ENCODE results near the gene NTM.

Gene NTM

GRCh38 chr11:132008226-132008625, 637.8 kb downstream of the NTM start:
- no peak for DNase-seq (ENCODE audit: low read depth)

- no peak for DNase-seq (ENCODE audit: low read depth)
Observed at GRCh38 chr11:132008872-132009271, 638.5 kb downstream of the NTM start.

- DNase-seq (ENCODE audit: low read depth) = no peak
Observed at GRCh38 chr11:132020001-132020400, 649.6 kb downstream of the NTM start.

DNA sequence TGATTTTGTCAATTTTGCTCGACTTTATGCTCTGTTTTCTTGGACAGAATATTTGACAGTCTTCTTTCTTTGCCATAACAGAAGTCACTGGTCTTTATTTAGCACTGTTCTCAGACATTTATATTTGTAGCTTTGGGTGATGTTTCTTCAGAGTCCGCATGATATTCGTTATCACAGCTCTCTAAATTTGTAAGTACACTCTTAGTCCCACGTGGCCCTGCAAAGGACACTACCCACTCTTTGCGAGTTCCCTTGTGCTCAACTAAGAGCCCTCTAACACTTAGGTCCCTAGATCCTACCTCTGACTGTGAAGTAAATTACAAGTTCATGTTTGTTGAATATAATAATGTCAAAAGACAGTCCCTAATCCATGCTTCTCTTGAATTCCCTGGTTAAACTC, 651.9 kb downstream of the NTM start:
- DNase-seq (ENCODE audit: low read depth) = no peak

DNA sequence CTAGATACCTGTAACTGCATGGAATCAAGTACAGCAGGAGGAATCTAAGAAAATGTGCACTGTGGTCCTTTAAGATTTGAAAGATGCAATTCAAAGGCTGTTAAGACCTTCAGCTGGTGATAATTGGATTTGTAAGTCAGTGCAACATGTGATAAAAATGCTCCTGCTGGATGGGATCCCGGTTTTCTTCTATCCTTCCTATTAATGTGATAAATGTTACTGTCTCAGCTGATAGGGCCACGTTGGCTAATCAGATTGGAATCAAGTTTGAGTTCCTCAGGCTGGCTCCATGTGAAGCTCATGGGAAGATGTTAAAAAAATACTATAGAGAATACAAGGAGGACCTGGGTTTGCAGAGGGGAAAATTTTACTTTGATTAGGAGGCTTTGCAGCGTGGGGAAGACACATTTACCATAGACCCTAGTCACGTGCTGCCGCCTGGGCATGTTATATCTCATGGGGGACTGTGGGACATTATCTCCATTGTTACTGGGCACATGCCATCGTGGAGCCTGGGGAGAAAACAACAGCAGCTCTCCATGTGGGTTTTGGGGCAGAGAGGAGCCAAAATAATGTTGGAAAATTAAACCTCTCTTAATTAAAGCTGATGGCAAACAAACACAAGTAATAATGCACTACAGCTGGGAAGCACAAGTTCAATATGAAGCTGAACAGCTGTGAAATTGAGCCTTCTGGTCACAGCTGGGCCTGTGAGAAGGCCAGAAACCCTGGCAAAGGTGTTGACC, 652.5 kb downstream of the NTM start:
- DNase-seq (ENCODE audit: low read depth) = peak; percentile 55

GRCh38 chr11:132024587-132025295, 654.3 kb downstream of the NTM start:
- peak; percentile 75 for DNase-seq (ENCODE audit: low read depth)

DNA sequence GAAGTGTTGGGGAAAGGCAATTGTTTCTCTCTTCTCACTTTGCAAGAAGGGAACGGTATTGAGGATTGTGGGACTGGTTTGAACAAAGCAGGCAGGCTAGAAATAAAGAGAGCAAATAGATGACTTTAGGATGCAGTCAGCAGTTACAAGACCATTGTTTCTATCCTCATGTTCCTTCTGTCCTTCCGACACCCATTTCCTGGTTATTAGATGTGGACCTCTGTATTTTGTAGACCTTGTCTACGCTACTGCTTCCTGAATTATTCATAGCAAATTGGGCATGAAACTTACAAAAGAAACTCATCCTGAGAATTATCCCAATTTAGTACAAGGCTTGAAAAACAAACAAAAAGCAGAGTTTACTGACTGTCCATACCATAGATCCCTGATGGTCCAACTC, 656.3 kb downstream of the NTM start:
- no peak for DNase-seq (ENCODE audit: low read depth)

DNA sequence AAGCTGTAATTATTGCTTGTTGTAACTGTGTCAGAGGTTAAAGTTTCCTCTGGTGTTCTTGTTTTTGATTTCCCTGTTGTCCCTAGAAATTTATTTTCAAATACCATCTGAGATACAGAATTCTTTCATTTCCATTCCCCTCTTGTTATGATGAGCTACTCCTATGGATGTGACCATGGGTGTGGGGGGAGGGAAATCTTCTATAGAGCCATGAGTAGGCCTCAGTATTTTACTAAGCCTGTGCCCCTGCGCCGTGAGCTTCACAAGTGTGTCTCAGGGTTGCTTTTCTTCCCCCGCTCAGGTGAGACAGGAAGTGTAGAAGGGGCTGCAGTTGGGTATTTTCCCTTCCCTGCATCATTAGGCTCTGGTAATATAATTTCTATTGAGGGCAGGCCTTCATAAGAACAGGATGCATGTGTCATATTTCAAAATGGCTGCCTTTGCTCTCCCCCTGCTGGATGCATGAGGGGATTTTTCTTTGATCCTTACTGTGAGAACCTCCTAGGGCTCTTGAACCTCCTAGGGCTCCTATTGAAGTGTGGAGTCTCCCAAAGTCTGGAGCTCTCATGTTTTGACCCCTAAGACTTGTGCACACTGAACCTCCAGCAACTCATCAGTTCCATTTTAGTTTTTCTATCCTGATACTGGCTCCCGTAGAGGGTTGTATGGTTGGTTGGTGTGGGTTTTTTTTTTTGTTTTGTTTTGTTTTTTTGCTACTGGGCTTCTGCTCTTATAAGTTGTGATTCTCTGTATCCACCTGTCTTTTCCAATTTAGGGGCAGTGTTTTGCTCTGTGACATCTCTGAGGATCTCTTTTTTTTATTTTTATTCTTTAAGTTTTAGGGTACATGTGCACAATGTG, 658.2 kb downstream of the NTM start:
- DNase-seq (ENCODE audit: low read depth) = peak; percentile 37

DNA sequence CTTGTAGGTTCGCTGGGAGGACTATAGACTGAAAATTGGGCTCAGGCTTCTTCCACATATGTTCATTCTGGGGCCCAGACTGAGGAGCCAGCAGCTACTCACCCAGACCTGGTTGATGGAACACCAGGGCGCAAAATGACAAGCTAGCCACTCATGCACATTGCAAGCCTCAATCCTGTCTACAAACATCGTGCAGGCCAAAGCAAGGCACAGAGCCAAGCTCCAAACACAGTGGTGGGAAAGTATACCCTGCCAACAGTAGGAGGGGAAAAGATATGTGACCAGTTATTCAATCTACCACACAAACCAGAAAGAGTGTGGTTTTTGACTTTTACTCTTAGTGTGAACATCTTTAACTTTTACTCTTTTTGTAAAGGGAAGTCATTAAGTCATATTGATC, 660.5 kb downstream of the NTM start:
- DNase-seq (ENCODE audit: low read depth) = no peak

- DNase-seq (ENCODE audit: low read depth) = peak; percentile 52
Observed at GRCh38 chr11:132032555-132032954, 662.1 kb downstream of the NTM start.

DNA sequence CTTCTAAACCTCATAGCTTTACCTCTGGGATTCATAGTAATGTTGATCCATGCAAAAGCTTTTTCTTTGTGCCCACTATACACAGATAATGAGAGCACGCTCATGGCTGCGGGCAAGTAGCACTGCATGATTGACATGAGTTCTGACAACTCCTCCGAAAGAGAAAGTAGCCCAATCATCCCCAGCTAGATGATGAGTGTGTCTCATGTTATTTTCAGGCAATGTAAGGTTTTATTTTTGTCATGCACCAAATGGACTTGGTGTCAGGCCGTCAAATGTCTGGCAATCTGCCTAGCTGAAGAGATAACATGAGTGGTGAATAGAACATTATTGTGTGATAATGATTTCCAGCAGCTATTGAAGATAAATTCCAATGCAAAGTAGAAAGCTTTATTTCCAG, 662.6 kb downstream of the NTM start:
- DNase-seq (ENCODE audit: low read depth) = no peak

- no peak for DNase-seq (ENCODE audit: low read depth)
Observed at GRCh38 chr11:132035228-132035627, 664.8 kb downstream of the NTM start.

DNA sequence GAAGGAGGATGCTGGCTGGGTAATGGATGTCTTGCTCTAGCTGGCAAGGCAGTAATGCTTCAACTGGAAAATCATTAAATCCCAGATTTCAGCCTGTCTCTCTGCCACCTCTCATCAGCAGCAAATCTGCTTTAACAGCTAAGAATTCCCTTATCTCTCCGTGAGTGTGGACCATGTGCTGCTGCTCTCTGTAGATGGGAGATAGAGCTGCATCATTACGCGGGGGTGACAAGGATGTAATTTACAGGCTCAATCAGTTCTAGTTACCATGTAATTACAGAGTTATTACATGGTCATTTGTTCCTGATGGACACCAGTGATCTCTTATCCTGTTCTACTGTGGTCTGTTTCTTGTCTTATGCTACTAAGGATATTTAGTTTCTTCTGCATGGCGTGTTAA, 665.4 kb downstream of the NTM start:
- DNase-seq (ENCODE audit: low read depth) = no peak

DNA sequence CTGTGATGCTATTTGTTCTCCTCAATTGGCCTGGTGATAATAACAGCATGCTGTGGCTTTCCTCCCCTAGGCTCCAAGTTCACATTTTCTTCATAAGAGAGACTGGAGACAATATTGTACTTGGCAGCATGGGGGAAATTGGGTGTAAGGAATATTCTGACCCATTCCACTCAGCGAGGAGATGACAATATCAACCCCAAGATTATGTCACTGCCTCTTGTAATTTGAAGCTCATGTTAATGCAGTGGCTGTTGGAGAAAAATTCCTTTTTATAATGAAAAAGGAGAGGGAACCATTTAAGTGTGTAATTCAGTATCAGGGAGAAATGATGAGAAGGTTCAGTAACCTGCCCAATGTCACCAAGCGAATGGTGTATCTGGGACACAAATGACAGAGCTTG, 665.8 kb downstream of the NTM start:
- no peak for DNase-seq (ENCODE audit: low read depth)

GRCh38 chr11:132036746-132037466, 666.5 kb downstream of the NTM start:
- DNase-seq (ENCODE audit: low read depth) = no peak

DNA sequence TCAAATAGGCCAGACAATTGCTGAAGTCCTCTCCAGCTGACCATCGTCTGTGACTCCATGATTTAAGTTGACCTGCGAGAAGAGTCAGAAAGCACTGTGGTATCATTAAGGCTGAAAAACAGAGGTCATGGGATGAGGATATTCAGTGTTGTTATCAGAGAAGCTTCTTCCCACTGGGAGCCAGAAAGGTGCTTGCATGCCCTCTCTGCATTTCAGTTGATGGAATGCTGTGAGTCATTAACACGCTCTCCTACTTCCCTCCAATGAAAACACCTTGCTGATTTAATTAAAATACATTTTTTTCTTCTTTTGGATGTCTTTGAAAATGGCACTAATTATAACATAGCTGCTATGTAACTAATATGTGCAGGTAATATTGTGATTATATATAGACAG, 667.0 kb downstream of the NTM start:
- DNase-seq (ENCODE audit: low read depth) = no peak

DNA sequence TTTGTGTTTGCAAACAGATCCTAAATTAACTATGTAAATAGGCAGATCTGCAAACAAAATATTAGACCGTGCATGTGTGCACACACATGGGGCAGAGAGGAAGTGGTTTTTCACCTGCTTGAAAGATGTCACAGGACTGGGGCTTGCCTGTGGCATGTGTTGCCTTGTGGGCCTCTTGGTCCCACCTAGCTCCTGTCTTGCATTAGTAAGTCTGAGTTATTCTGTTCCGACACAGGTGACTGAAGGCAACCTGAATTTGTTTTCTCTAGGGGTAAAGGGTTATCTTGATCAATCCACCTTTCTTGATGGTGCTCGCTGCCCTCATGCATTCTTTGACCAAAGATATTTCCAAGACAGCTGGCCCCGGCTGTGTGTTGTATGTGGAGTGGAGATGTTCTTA, 667.5 kb downstream of the NTM start:
- DNase-seq (ENCODE audit: low read depth) = no peak

DNA sequence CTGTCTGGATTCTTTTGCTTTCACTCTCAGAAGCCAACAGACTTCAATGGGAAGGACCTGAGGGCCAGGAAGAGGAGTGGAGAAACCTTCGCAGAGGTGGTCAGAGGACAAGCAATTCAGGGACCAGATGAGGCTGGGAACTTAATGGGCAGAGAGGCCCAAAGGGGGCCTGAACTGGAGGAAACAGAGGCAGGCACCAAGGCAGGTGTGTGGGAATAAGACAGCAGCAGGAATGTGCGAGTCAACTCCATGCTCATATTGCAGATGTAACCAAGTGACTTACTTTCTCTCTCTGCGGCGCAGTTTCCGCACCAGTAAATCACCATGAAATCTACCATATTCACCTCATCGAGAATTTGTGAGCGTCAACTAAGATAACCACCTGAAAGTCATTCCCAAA, 669.1 kb downstream of the NTM start:
- no peak for DNase-seq (ENCODE audit: low read depth)

GRCh38 chr11:132042296-132042695, 671.9 kb downstream of the NTM start:
- DNase-seq (ENCODE audit: low read depth) = no peak

DNA sequence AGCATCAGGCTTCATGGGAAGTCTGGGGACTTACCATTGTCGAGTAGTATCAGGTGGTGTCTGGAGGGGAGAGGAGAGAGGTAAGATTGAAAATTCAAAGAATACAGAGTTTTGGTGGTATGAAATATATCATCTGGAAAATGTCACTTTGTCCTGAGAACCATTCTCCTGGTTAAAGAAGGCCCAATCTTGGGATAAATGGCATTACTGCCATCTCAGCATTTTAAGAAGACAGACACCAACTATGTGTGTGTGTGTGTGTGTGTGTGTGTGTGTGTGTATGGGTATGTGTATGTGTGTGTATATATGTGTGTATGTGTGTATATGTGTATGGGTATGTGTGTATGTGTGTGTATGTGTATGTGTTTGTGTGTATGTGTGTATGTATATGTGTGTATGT, 673.3 kb downstream of the NTM start:
- no peak for DNase-seq (ENCODE audit: low read depth)

DNA sequence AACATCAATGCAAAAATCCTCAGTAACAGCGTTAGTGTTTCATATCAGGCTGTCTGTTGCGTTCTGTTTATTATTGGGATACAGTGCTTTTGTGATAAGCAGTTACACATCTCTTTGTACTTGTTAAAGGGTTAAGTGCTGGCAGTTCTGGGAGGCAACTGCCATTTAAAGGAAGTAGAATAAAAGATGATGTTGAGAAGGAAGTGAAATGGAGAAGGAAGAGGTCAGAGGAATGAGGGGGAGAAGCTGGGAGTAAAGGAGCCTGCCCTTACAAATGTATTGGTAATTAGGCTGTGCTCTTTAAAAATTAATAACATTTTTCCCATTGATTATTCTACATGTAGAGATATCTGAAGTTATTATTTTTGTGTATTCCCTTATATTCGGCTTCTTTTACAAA, 674.7 kb downstream of the NTM start:
- DNase-seq (ENCODE audit: low read depth) = no peak

GRCh38 chr11:132046288-132046865, 676.0 kb downstream of the NTM start:
- DNase-seq (ENCODE audit: low read depth) = no peak

All from amniotic epithelial cell (primary cell).